ENCODE data around the gene MYCBPAP. TPM values are rescaled to one million over a fixed set of nuclear protein-coding genes. Genes with fewer than 3 reads are reported as not detected.

MYCBPAP gene
- total RNA-seq, 1 donor from 2014 or later = 1.7 TPM

DNA sequence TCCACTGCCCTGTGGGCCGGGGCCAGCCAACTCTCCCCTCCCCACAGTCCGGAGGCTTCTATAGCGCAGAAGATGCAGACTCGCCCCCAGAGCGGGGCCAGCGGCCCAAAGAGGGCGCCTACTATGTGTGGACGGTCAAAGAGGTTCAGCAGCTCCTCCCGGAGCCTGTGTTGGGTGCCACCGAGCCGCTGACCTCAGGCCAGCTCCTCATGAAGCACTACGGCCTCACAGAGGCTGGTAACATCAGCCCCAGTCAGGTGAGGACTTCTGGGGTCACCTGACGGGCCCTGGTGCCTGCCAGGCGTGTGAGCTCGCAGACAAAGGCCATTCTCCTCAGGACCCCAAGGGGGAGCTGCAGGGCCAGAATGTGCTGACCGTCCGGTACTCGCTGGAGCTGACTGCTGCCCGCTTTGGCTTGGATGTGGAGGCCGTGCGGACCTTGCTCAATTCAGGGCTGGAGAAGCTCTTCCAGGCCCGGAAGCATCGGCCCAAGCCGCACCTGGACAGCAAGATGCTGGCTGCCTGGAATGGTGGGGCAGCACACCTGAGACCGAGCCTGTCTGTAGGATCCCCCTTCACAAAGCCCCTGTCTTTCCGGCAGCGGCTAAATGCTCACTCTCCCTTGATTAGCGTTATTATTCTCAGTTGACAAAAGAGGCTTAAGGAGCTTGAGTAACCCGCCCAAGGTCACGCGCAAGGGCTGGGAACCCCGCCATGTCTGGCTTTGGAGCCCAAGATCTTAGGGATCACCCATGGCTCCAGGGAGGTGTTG, 42.6 kb downstream of the MYCBPAP start:
- H3K27ac Mint-ChIP-seq = no peak overlapping the region
- H3K9me3 Mint-ChIP-seq (ENCODE audit: low read depth) = no peaks in the 10 kb centered on the region
- TF ChIP-seq, protein P1, sequence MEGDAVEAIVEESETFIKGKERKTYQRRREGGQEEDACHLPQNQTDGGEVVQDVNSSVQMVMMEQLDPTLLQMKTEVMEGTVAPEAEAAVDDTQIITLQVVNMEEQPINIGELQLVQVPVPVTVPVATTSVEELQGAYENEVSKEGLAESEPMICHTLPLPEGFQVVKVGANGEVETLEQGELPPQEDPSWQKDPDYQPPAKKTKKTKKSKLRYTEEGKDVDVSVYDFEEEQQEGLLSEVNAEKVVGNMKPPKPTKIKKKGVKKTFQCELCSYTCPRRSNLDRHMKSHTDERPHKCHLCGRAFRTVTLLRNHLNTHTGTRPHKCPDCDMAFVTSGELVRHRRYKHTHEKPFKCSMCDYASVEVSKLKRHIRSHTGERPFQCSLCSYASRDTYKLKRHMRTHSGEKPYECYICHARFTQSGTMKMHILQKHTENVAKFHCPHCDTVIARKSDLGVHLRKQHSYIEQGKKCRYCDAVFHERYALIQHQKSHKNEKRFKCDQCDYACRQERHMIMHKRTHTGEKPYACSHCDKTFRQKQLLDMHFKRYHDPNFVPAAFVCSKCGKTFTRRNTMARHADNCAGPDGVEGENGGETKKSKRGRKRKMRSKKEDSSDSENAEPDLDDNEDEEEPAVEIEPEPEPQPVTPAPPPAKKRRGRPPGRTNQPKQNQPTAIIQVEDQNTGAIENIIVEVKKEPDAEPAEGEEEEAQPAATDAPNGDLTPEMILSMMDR (IDR thresholded peaks at IDR 0.05; ENCODE audit: unreplicated experiment) = peak; percentile 89
- no peaks in the 10 kb centered on the region for H3K27me3 Mint-ChIP-seq
- peaks cover 2% of the 10 kb centered on the region for H3K4me1 Mint-ChIP-seq (ENCODE audit: low read depth)
- H3K4me3 Mint-ChIP-seq (ENCODE audit: low read depth) = no peak overlapping the region
- H3K36me3 Mint-ChIP-seq (ENCODE audit: insufficient read depth) = peaks cover 2% of the 10 kb centered on the region
- peak; percentile 83 for DNase-seq (ENCODE audit: low spot score, unreplicated experiment)

- no peak overlapping the region for H3K4me3 Mint-ChIP-seq (ENCODE audit: low read depth)
- H3K36me3 Mint-ChIP-seq (ENCODE audit: insufficient read depth) = peaks cover 2% of the 10 kb centered on the region
- TF ChIP-seq, protein P1 (IDR thresholded peaks at IDR 0.05; ENCODE audit: unreplicated experiment) = no peak
- no peak for DNase-seq (ENCODE audit: low spot score, unreplicated experiment)
- no peak overlapping the region for H3K27ac Mint-ChIP-seq
- peaks cover 2% of the 10 kb centered on the region for H3K4me1 Mint-ChIP-seq (ENCODE audit: low read depth)
- peaks cover 4% of the 10 kb centered on the region for H3K27me3 Mint-ChIP-seq
- no peaks in the 10 kb centered on the region for H3K9me3 Mint-ChIP-seq (ENCODE audit: low read depth)
These were observed 43.2 kb downstream of the MYCBPAP start for GRCh38 chr17:50551433-50551815.

DNA sequence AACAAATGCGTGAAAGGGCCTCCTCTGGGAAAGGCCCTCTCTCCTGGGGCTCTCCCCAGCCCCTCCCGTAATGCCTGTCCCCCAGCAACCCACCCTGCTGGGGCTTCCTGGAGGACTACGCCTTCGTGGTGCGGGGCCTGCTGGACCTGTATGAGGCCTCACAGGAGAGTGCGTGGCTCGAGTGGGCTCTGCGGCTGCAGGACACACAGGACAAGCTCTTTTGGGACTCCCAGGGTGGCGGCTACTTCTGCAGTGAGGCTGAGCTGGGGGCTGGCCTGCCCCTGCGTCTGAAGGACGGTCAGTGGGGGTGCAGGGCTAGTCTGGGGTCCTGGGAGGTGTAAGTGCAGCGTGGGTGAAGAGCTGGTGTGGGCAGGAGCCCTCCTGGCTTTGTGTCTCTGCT, 43.6 kb downstream of the MYCBPAP start:
- Mint-ChIP-seq H3K27ac (no peak overlapping the region), H3K4me1 (ENCODE audit: low read depth) (no peaks in the 10 kb centered on the region), H3K4me3 (ENCODE audit: low read depth) (no peak overlapping the region), H3K27me3 (peaks cover 8% of the 10 kb centered on the region), H3K9me3 (ENCODE audit: low read depth) (no peaks in the 10 kb centered on the region), H3K36me3 (ENCODE audit: insufficient read depth) (peaks cover 2% of the 10 kb centered on the region)
- no peak for DNase-seq (ENCODE audit: low spot score, unreplicated experiment)
- TF ChIP-seq, protein P1 (IDR thresholded peaks at IDR 0.05; ENCODE audit: unreplicated experiment) = no peak

- Mint-ChIP-seq H3K9me3 (ENCODE audit: low read depth) (no peaks in the 10 kb centered on the region), H3K36me3 (ENCODE audit: insufficient read depth) (peaks cover 2% of the 10 kb centered on the region), H3K27me3 (peaks cover 31% of the 10 kb centered on the region), H3K4me3 (ENCODE audit: low read depth) (no peak overlapping the region), H3K27ac (no peak overlapping the region), H3K4me1 (ENCODE audit: low read depth) (no peaks in the 10 kb centered on the region)
- DNase-seq (ENCODE audit: low spot score, unreplicated experiment) = no peak
- TF ChIP-seq, protein P1 (IDR thresholded peaks at IDR 0.05; ENCODE audit: unreplicated experiment) = no peak
These were observed 46.0 kb downstream of the MYCBPAP start for GRCh38 chr17:50554201-50554600.

GRCh38 chr17:50556803-50557202, 48.6 kb downstream of the MYCBPAP start:
- Mint-ChIP-seq H3K36me3 (ENCODE audit: insufficient read depth) (peaks cover 2% of the 10 kb centered on the region), H3K27me3 (peaks cover 42% of the 10 kb centered on the region), H3K27ac (no peak overlapping the region), H3K4me1 (ENCODE audit: low read depth) (peaks cover 1% of the 10 kb centered on the region), H3K9me3 (ENCODE audit: low read depth) (no peaks in the 10 kb centered on the region), H3K4me3 (ENCODE audit: low read depth) (no peak overlapping the region)
- no peak for DNase-seq (ENCODE audit: low spot score, unreplicated experiment)
- TF ChIP-seq, protein P1 (IDR thresholded peaks at IDR 0.05; ENCODE audit: unreplicated experiment) = no peak

Measured in progenitor cell of endocrine pancreas (in vitro differentiated cells).